WTC11 (cell line): ENCODE data around the gene CHST3. TPM values are rescaled to one million over a fixed set of nuclear protein-coding genes. Genes with fewer than 3 reads are reported as not detected.

Experiments used
- ATAC-seq: fragments of 200-7000 bp; cut with Tn5 transposase; 2 replicates; pipeline ENCODE4 v1.10.0; 2021; ENCODE audit warnings: mild to moderate bottlenecking, moderate library complexity
- CTCF ChIA-PET: fragments of 300-600 bp; sonication (Branson Sonifier 250); formaldehyde crosslinking; loops from one replicate; lab custom pipeline; 2021; ENCODE audit warnings: antibody characterized with exemption; lab: Charles Lee
- POLR2A ChIA-PET: fragments of 350-600 bp; sonication (Branson Sonifier 250); formaldehyde crosslinking; loops from one replicate; lab custom pipeline; 2021; ENCODE audit warnings: antibody characterized with exemption; lab: Charles Lee
- DNase-seq: peaks from one replicate; pipeline ENCODE4 v3.0.0; 2021; ENCODE audit warnings: low spot score
- H3K27ac Mint-ChIP-seq: 2 replicates; pipeline ENCODE4 v1.8.0; 2021; ENCODE audit warnings: mixed read lengths
- H3K27me3 Mint-ChIP-seq: 2 replicates; pipeline ENCODE4 v1.8.0; 2021; ENCODE audit warnings: low read depth, mild to moderate bottlenecking, moderate library complexity, mixed read lengths
- H3K36me3 Mint-ChIP-seq: 2 replicates; pipeline ENCODE4 v1.8.0; 2021; ENCODE audit warnings: mixed read lengths
- H3K4me1 Mint-ChIP-seq: 2 replicates; pipeline ENCODE4 v1.8.0; 2022; ENCODE audit warnings: mixed read lengths
- H3K4me3 Mint-ChIP-seq: 2 replicates; pipeline ENCODE4 v1.8.0; 2021; ENCODE audit warnings: mild to moderate bottlenecking, moderate library complexity, mixed read lengths
- H3K9me3 Mint-ChIP-seq: 2 replicates; pipeline ENCODE4 v1.8.0; 2021; ENCODE audit warnings: mixed read lengths
- CREB1 ChIP-seq: sonication (generic); formaldehyde crosslinking; IDR thresholded peaks from 2 replicates; pipeline ENCODE4 v1.8.0; 2023; ENCODE audit warnings: mild to moderate bottlenecking, missing genetic modification reagents
- CTCF ChIP-seq: fragments of 200-600 bp; IDR thresholded peaks from 2 replicates; pipeline ENCODE4 v1.8.0; 2022; ENCODE audit warnings: antibody characterized with exemption
- IRF2 ChIP-seq: sonication (generic); formaldehyde crosslinking; IDR thresholded peaks from 2 replicates; pipeline ENCODE4 v1.8.0; 2022; ENCODE audit warnings: low read depth, missing genetic modification reagents, borderline replicate concordance
- NR1H2 ChIP-seq: sonication (generic); formaldehyde crosslinking; IDR thresholded peaks from 2 replicates; pipeline ENCODE4 v1.9.0; 2021; ENCODE audit warnings: mild to moderate bottlenecking, moderate library complexity, missing genetic modification reagents
- RELA ChIP-seq: sonication (generic); formaldehyde crosslinking; IDR thresholded peaks from 2 replicates; pipeline ENCODE4 v1.8.1; 2022; ENCODE audit warnings: missing genetic modification reagents, mild to moderate bottlenecking, borderline replicate concordance
- SMAD3 ChIP-seq: sonication (generic); formaldehyde crosslinking; IDR thresholded peaks from 2 replicates; pipeline ENCODE4 v1.8.0; 2022; ENCODE audit warnings: missing genetic modification reagents, mild to moderate bottlenecking, borderline replicate concordance
- SMAD4 ChIP-seq: sonication (generic); formaldehyde crosslinking; IDR thresholded peaks from 2 replicates; pipeline ENCODE4 v1.8.0; 2022; ENCODE audit warnings: mild to moderate bottlenecking, missing genetic modification reagents
- USF1 ChIP-seq: sonication (generic); formaldehyde crosslinking; IDR thresholded peaks from 2 replicates; pipeline ENCODE4 v1.8.0; 2022; ENCODE audit warnings: mild to moderate bottlenecking, missing genetic modification reagents
- USF2 ChIP-seq: sonication (generic); formaldehyde crosslinking; IDR thresholded peaks from 2 replicates; pipeline ENCODE4 v1.8.1; 2023; ENCODE audit warnings: mild to moderate bottlenecking, missing genetic modification reagents, moderate library complexity
- ZMAT4 ChIP-seq: fragments of 250-450 bp; sonication (Bioruptor Pico); IDR thresholded peaks from 2 replicates; pipeline ENCODE4 v1.9.0; 2021; ENCODE audit warnings: mild to moderate bottlenecking
- ZNF317 ChIP-seq: sonication (generic); formaldehyde crosslinking; IDR thresholded peaks from 2 replicates; pipeline ENCODE4 v1.8.1; 2023; ENCODE audit warnings: low read depth, mild to moderate bottlenecking, moderate library complexity, missing genetic modification reagents, borderline replicate concordance
- total RNA-seq: library from RNA; stranded (reverse); gene quantifications from 3 replicates; pipeline ENCODE4 v1.2.3, GENCODE V29; 2021
- TF ChIP-seq, protein P1 (sequence below): fragments of 250-450 bp; sonication (Bioruptor Pico); conservative IDR thresholded peaks from 2 replicates; pipeline ENCODE4 v1.9.0; 2021; ENCODE audit warnings: mild to moderate bottlenecking
- TF ChIP-seq, protein P2 (sequence below): fragments of 250-450 bp; sonication (Bioruptor Pico); IDR thresholded peaks from 2 replicates; pipeline ENCODE4 v1.9.0; 2021; ENCODE audit warnings: moderate library complexity, mild to moderate bottlenecking, inconsistent platforms, borderline replicate concordance
- TF ChIP-seq, protein P3 (sequence below): sonication (generic); formaldehyde crosslinking; IDR thresholded peaks from 2 replicates; pipeline ENCODE4 v1.8.1; 2023; ENCODE audit warnings: mild to moderate bottlenecking, missing genetic modification reagents, moderate library complexity

CHST3 gene
- total RNA-seq, 1 experiment from 2014 or later = 7.0 TPM

GRCh38 chr10:72056932-72057751, 92.9 kb downstream of the CHST3 start (continued):
- TF ChIP-seq, protein P1, sequence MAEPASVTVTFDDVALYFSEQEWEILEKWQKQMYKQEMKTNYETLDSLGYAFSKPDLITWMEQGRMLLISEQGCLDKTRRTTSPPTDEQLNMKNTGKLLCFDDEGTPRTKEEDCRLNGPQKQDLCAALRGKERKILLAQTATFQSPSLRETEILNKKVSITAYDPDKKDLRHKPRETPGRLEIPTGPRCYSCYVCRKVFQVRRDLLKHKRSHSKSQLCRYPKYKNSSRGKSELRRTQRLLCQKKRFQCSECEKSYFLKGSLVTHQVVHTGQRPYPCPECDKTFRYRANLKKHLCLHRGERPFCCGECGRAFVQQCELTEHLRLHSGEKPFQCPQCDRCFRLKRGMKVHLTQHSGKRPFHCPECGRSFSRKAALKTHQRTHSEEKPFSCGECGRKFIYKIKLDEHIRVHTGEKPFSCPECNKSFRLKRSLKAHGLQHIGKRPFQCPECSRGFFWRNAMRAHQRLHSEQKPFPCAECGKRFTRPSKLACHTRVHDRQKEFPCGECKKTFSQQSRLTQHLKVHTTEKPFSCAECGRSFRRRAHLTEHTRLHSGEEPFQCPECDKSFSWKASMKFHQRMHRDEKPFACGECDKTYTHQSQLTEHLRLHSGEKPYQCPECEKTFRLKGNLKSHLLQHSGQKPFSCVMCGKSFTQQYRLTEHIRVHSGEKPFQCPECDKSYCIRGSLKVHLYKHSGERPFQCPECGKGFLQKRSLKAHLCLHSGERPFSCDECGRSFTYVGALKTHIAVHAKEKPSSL = no peak
- TF ChIP-seq SMAD3 (CRISPR knock-in tag) = no peak
- no peak for TF ChIP-seq IRF2 (CRISPR knock-in tag)
- TF ChIP-seq RELA (CRISPR knock-in tag) = no peak
- no peak for TF ChIP-seq NR1H2 (CRISPR knock-in tag)
- TF ChIP-seq CTCF = no peak
- TF ChIP-seq ZNF317 (CRISPR knock-in tag) = no peak
- TF ChIP-seq, protein P2, sequence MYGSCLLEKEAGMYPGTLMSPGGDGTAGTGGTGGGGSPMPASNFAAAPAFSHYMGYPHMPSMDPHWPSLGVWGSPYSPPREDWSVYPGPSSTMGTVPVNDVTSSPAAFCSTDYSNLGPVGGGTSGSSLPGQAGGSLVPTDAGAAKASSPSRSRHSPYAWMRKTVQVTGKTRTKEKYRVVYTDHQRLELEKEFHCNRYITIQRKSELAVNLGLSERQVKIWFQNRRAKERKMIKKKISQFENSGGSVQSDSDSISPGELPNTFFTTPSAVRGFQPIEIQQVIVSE (CRISPR knock-in tag) = no peak
- no peak for TF ChIP-seq USF1

DNA sequence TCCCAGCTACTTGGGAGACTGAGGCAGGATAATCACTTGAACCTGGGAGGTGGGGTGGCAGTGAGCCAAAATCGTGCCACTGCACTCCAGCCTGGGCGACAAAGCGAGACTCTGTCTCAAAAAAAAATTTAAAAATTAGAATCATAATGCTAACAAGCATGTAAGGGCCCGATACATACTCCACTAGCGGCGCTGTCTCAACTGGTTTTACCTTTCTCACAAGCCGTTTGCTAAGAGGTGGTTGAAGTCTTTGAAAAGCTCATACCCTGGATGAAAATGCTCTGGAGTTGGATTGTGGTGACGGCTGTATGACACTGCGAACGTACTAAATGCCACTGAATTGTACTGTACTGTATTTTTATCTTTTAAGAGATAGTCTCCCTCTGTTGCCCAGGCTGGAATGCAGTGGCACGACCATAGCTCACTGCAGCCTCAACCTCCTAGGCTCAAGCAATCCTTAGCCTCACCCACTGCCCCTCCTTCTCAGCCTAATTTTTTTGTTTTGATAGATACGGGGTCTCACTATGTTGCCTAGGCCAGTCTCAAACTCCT, 94.2 kb downstream of the CHST3 start:
- no peak for TF ChIP-seq USF2 (CRISPR knock-in tag)
- TF ChIP-seq SMAD4 (CRISPR knock-in tag) = no peak
- TF ChIP-seq, protein P1 = no peak
- TF ChIP-seq CREB1 (CRISPR knock-in tag) = no peak
- TF ChIP-seq, protein P3, sequence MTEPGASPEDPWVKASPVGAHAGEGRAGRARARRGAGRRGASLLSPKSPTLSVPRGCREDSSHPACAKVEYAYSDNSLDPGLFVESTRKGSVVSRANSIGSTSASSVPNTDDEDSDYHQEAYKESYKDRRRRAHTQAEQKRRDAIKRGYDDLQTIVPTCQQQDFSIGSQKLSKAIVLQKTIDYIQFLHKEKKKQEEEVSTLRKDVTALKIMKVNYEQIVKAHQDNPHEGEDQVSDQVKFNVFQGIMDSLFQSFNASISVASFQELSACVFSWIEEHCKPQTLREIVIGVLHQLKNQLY = no peak
- no peak for TF ChIP-seq ZMAT4
- Mint-ChIP-seq H3K9me3 (no peaks in the 10 kb centered on the region), H3K27me3 (no peaks in the 10 kb centered on the region), H3K27ac (no peak overlapping the region), H3K36me3 (no peaks in the 10 kb centered on the region), H3K4me1 (peaks cover 14% of the 10 kb centered on the region), H3K4me3 (no peak overlapping the region)
- DNase-seq (no peak), ATAC-seq (no peak)
- POLR2A ChIA-PET = no interaction called here
- CTCF ChIA-PET = interaction anchor here (1.1 to 5.4 kb wide), 5 partner anchors 9 to 162 kb away, joined by 4 to 75 read pairs (median 14); no protein-coding TSS in a partner anchor
